Stimulated activated naive B cell treated with anti-CD40 and anti-IgM and Interleukin-4, amounts not matched to agents 10 μg/mL and 1 μg/mL and 100 μg/mL, for 72 hours (primary cell): Measurements from ENCODE around the gene UTP14C.
"Not testable (repeated sequence)": the region's sequence is repeated elsewhere in the genome, so short reads cannot be mapped to it uniquely, and the experiment has no call there.

Experiments
- ATAC-seq, 2 donors: fragments of 150-1000 bp; cut with Tn5 transposase; replicated peaks; 2 replicates each; pipeline ENCODE4 v1.10.0; 2021; ENCODE audit warnings: moderate library complexity in 1 of 2
- DNase-seq: peaks from one replicate; pipeline ENCODE4 v3.0.0; 2021
- H3K27ac Mint-ChIP-seq: one replicate; pipeline ENCODE4 v1.8.0; 2022; ENCODE audit warnings: mild to moderate bottlenecking, mixed read lengths
- H3K27me3 Mint-ChIP-seq, 2 donors: one replicate each; pipeline ENCODE4 v1.8.0; 2022; ENCODE audit warnings: mixed read lengths in 2 of 2
- H3K36me3 Mint-ChIP-seq, 2 donors: one replicate each; pipeline ENCODE4 v1.8.0; 2022; ENCODE audit warnings: mixed read lengths in 2 of 2, mild to moderate bottlenecking in 1 of 2
- H3K4me1 Mint-ChIP-seq, 2 donors: one replicate each; pipeline ENCODE4 v1.8.0; 2022; ENCODE audit warnings: mixed read lengths in 2 of 2, mild to moderate bottlenecking in 1 of 2
- H3K4me3 Mint-ChIP-seq, 2 donors: one replicate each; pipeline ENCODE4 v1.8.0; 2022; ENCODE audit warnings: mild to moderate bottlenecking in 2 of 2, mixed read lengths in 2 of 2, moderate library complexity in 1 of 2
- H3K9me3 Mint-ChIP-seq, 2 donors: one replicate each; pipeline ENCODE4 v1.8.0; 2022; ENCODE audit warnings: mixed read lengths in 2 of 2, mild to moderate bottlenecking in 1 of 2

The UTP14C gene

GRCh38 chr13:52047463-52047862 lies 23.0 kb downstream of the UTP14C start:
- ATAC-seq (no peak), DNase-seq (no peak)
- no peaks in the 10 kb centered on the region for H3K4me1 Mint-ChIP-seq
- peaks cover 3 to 7% of the 10 kb centered on the region in 2 donors for H3K9me3 Mint-ChIP-seq
- H3K27ac Mint-ChIP-seq: no peak overlapping the region
- H3K36me3 Mint-ChIP-seq: peaks cover 6 to 8% of the 10 kb centered on the region in 2 donors
- peaks cover 4 to 8% of the 10 kb centered on the region in 2 donors for H3K27me3 Mint-ChIP-seq
- H3K4me3 Mint-ChIP-seq: no peak overlapping the region

GRCh38 chr13:52048516-52048915 lies 24.0 kb downstream of the UTP14C start:
- Mint-ChIP-seq H3K36me3 (peaks cover 6 to 8% of the 10 kb centered on the region in 2 donors), H3K27ac (no peak overlapping the region), H3K4me1 (no peaks in the 10 kb centered on the region), H3K4me3 (no peak overlapping the region), H3K27me3 (peaks cover 4 to 8% of the 10 kb centered on the region in 2 donors), H3K9me3 (peaks cover 3 to 7% of the 10 kb centered on the region in 2 donors)
- ATAC-seq (no peak), DNase-seq (no peak)

GRCh38 chr13:52051400-52051799 lies 26.9 kb downstream of the UTP14C start:
- peaks cover 0 to 3% of the 10 kb centered on the region in 2 donors for H3K36me3 Mint-ChIP-seq
- H3K27ac Mint-ChIP-seq: no peak overlapping the region
- peaks cover 3 to 8% of the 10 kb centered on the region in 2 donors for H3K9me3 Mint-ChIP-seq
- ATAC-seq (no peak), DNase-seq (no peak)
- peaks cover 4 to 8% of the 10 kb centered on the region in 2 donors for H3K27me3 Mint-ChIP-seq
- no peaks in the 10 kb centered on the region for H3K4me1 Mint-ChIP-seq
- no peak overlapping the region for H3K4me3 Mint-ChIP-seq

GRCh38 chr13:52053460-52053859 lies 29.0 kb downstream of the UTP14C start:
- Mint-ChIP-seq H3K27ac (no peak overlapping the region), H3K36me3 (peaks cover 0 to 3% of the 10 kb centered on the region in 2 donors), H3K9me3 (peaks cover 3 to 8% of the 10 kb centered on the region in 2 donors), H3K27me3 (peaks cover 4 to 8% of the 10 kb centered on the region in 2 donors), H3K4me3 (no peak overlapping the region), H3K4me1 (no peaks in the 10 kb centered on the region)
- no peak for DNase-seq
- no peak for ATAC-seq

- not testable (repeated sequence) for H3K4me1 Mint-ChIP-seq, H3K27me3 Mint-ChIP-seq, H3K27ac Mint-ChIP-seq, DNase-seq, ATAC-seq, H3K36me3 Mint-ChIP-seq, H3K4me3 Mint-ChIP-seq, H3K9me3 Mint-ChIP-seq
These were observed 36.6 kb downstream of the UTP14C start for GRCh38 chr13:52061064-52061463.

- no peak overlapping the region for H3K4me3 Mint-ChIP-seq
- H3K9me3 Mint-ChIP-seq: peaks cover 9 to 10% of the 10 kb centered on the region in 2 donors
- no peak for ATAC-seq
- H3K4me1 Mint-ChIP-seq: no peaks in the 10 kb centered on the region
- no peak for DNase-seq
- no peak overlapping the region for H3K27ac Mint-ChIP-seq
- peaks cover 0 to 4% of the 10 kb centered on the region in 2 donors for H3K27me3 Mint-ChIP-seq
- H3K36me3 Mint-ChIP-seq: peaks cover 0 to 4% of the 10 kb centered on the region in 2 donors
These were observed 37.1 kb downstream of the UTP14C start for GRCh38 chr13:52061587-52061986.

- H3K27ac Mint-ChIP-seq: no peak overlapping the region
- no peak overlapping the region for H3K4me3 Mint-ChIP-seq
- H3K36me3 Mint-ChIP-seq: peaks cover 7 to 8% of the 10 kb centered on the region in 2 donors
- ATAC-seq: no peak
- H3K4me1 Mint-ChIP-seq: peaks cover 0 to 2% of the 10 kb centered on the region in 2 donors
- peaks cover 20 to 23% of the 10 kb centered on the region in 2 donors for H3K27me3 Mint-ChIP-seq
- no peak for DNase-seq
- H3K9me3 Mint-ChIP-seq: peaks cover 14 to 22% of the 10 kb centered on the region in 2 donors
These were observed 42.7 kb downstream of the UTP14C start for GRCh38 chr13:52067237-52067636.

GRCh38 chr13:52070929-52071523 lies 46.5 kb downstream of the UTP14C start:
- DNase-seq (no peak), ATAC-seq (peak; percentile 21 to 25)
- peaks cover 30 to 38% of the 10 kb centered on the region in 2 donors for H3K27me3 Mint-ChIP-seq
- peaks cover 5 to 8% of the 10 kb centered on the region in 2 donors for H3K36me3 Mint-ChIP-seq
- peaks cover 0 to 2% of the 10 kb centered on the region in 2 donors for H3K4me1 Mint-ChIP-seq
- H3K9me3 Mint-ChIP-seq: peaks cover 14 to 15% of the 10 kb centered on the region in 2 donors
- no peak overlapping the region for H3K27ac Mint-ChIP-seq
- no peak overlapping the region for H3K4me3 Mint-ChIP-seq
